ENCODE data around the gene MPP7.

The MPP7 gene

GRCh38 chr10:28304032-28304571 lies 1.2 kb upstream of the MPP7 start:
- no peak for DNase-seq

- DNase-seq = no peak
These were observed 739 bp downstream of the MPP7 start for GRCh38 chr10:28302012-28302637.

GRCh38 chr10:28300027-28300426 lies 2.8 kb downstream of the MPP7 start:
- DNase-seq = no peak

- DNase-seq = no peak
These were observed 3.9 kb downstream of the MPP7 start for GRCh38 chr10:28298951-28299350.

- DNase-seq = no peak
These were observed 6.8 kb downstream of the MPP7 start for GRCh38 chr10:28296023-28296422.

GRCh38 chr10:28295336-28295735 lies 7.5 kb downstream of the MPP7 start:
- DNase-seq = no peak

- no peak for DNase-seq
These were observed 8.1 kb downstream of the MPP7 start for GRCh38 chr10:28294809-28295208.

GRCh38 chr10:28294169-28294532 lies 8.7 kb downstream of the MPP7 start:
- DNase-seq = no peak

GRCh38 chr10:28293236-28294168 lies 9.4 kb downstream of the MPP7 start:
- DNase-seq = no peak

- no peak for DNase-seq
These were observed 11.0 kb downstream of the MPP7 start for GRCh38 chr10:28291881-28292297.

- no peak for DNase-seq
These were observed 17.0 kb downstream of the MPP7 start for GRCh38 chr10:28285816-28286215.

GRCh38 chr10:28284126-28284525 lies 18.7 kb downstream of the MPP7 start:
- no peak for DNase-seq

- DNase-seq = no peak
These were observed 19.6 kb downstream of the MPP7 start for GRCh38 chr10:28283251-28283650.

GRCh38 chr10:28282336-28282735 lies 20.5 kb downstream of the MPP7 start:
- no peak for DNase-seq

- no peak for DNase-seq
These were observed 21.0 kb downstream of the MPP7 start for GRCh38 chr10:28281726-28282315.

GRCh38 chr10:28280652-28281051 lies 22.2 kb downstream of the MPP7 start:
- no peak for DNase-seq

- no peak for DNase-seq
These were observed 23.0 kb downstream of the MPP7 start for GRCh38 chr10:28279878-28280277.

- DNase-seq = no peak
These were observed 24.0 kb downstream of the MPP7 start for GRCh38 chr10:28278842-28279241.

- no peak for DNase-seq
These were observed 26.5 kb downstream of the MPP7 start for GRCh38 chr10:28276384-28276783.

GRCh38 chr10:28274475-28274874 lies 28.4 kb downstream of the MPP7 start:
- no peak for DNase-seq

- no peak for DNase-seq
These were observed 29.5 kb downstream of the MPP7 start for GRCh38 chr10:28273343-28273742.

GRCh38 chr10:28269842-28270456 lies 32.9 kb downstream of the MPP7 start:
- DNase-seq = no peak

Data from activated CD4-positive, CD25-positive, alpha-beta regulatory T cell (primary cell).